Hematopoietic multipotent progenitor cell treated with erythropoietin and hydrocortisone succinate and interleukin-3 and kit ligand, for 4 days (in vitro differentiated cells): ENCODE measurements around the gene FKBP4.

ENCODE experiments used
- DNase-seq: peaks from one replicate; pipeline ENCODE4 v3.0.0-alpha.2; 2015

FKBP4 gene

GRCh38 chr12:2813214-2814185 is 18.7 kb downstream of the FKBP4 start:
- peak; percentile 94 for DNase-seq

GRCh38 chr12:2819810-2820209 is 25.0 kb downstream of the FKBP4 start:
- DNase-seq: no peak

GRCh38 chr12:2820432-2820831 is 25.7 kb downstream of the FKBP4 start:
- no peak for DNase-seq

- no peak for DNase-seq
Measured at GRCh38 chr12:2823483-2823882, 28.7 kb downstream of the FKBP4 start.

- no peak for DNase-seq
Measured at GRCh38 chr12:2824541-2824940, 29.8 kb downstream of the FKBP4 start.

GRCh38 chr12:2825132-2825531 is 30.4 kb downstream of the FKBP4 start:
- DNase-seq: no peak

- DNase-seq: no peak
Measured at GRCh38 chr12:2826036-2826435, 31.3 kb downstream of the FKBP4 start.

- DNase-seq: no peak
Measured at GRCh38 chr12:2826721-2827515, 32.1 kb downstream of the FKBP4 start.

GRCh38 chr12:2829275-2829674 is 34.5 kb downstream of the FKBP4 start:
- no peak for DNase-seq

GRCh38 chr12:2832550-2833127 is 37.9 kb downstream of the FKBP4 start:
- no peak for DNase-seq

- DNase-seq: no peak
Measured at GRCh38 chr12:2833327-2833726, 38.6 kb downstream of the FKBP4 start.

GRCh38 chr12:2833810-2834209 is 39.0 kb downstream of the FKBP4 start:
- DNase-seq: no peak

- DNase-seq: no peak
Measured at GRCh38 chr12:2834581-2835491, 40.1 kb downstream of the FKBP4 start, which contains the start of gene NRIP2. NRIP2 (minus strand) TSS chr12:2835035; CDS start chr12:2834983, 52 bp downstream.

GRCh38 chr12:2835691-2836403 is 41.1 kb downstream of the FKBP4 start:
- no peak for DNase-seq

GRCh38 chr12:2836574-2836973 is 41.8 kb downstream of the FKBP4 start:
- DNase-seq: no peak

GRCh38 chr12:2841056-2841650 is 46.4 kb downstream of the FKBP4 start:
- peak; percentile 79 for DNase-seq

GRCh38 chr12:2842948-2843347 is 48.2 kb downstream of the FKBP4 start:
- DNase-seq: no peak

GRCh38 chr12:2844786-2845185 is 50.0 kb downstream of the FKBP4 start:
- no peak for DNase-seq

GRCh38 chr12:2845280-2845679 is 50.5 kb downstream of the FKBP4 start:
- no peak for DNase-seq

- no peak for DNase-seq
Measured at GRCh38 chr12:2851931-2852330, 57.2 kb downstream of the FKBP4 start.

- DNase-seq: peak; percentile 81
Measured at GRCh38 chr12:2853626-2854025, 58.9 kb downstream of the FKBP4 start.
